GM12891 (cell line): Measurements from ENCODE around the gene THADA.

Experiments used
- PAX5 ChIP-seq: IDR thresholded peaks from 2 replicates; pipeline ENCODE4 v1.6.1; 2011; ENCODE audit warnings: low read length, moderate library complexity, mild to moderate bottlenecking; ENCODE audit not compliant: insufficient read depth, severe bottlenecking
- POLR2A ChIP-seq: IDR thresholded peaks from 2 replicates; pipeline ENCODE4 v1.6.1; 2011; ENCODE audit warnings: low read depth, low read length, control low read depth
- POLR2AphosphoS5 ChIP-seq: IDR thresholded peaks from 2 replicates; pipeline ENCODE4 v1.6.1; 2011; ENCODE audit warnings: low read depth, low read length, control low read depth
- POU2F2 ChIP-seq: IDR thresholded peaks from 2 replicates; pipeline ENCODE4 v1.6.1; 2011; ENCODE audit warnings: low read depth, mild to moderate bottlenecking, control low read depth, low read length, moderate library complexity
- SPI1 ChIP-seq: IDR thresholded peaks from 2 replicates; pipeline ENCODE4 v1.6.1; 2011; ENCODE audit warnings: low read depth, low read length, control low read depth
- TAF1 ChIP-seq: IDR thresholded peaks from 2 replicates; pipeline ENCODE4 v1.6.1; 2011; ENCODE audit warnings: low read depth, low read length, control low read depth

DNA sequence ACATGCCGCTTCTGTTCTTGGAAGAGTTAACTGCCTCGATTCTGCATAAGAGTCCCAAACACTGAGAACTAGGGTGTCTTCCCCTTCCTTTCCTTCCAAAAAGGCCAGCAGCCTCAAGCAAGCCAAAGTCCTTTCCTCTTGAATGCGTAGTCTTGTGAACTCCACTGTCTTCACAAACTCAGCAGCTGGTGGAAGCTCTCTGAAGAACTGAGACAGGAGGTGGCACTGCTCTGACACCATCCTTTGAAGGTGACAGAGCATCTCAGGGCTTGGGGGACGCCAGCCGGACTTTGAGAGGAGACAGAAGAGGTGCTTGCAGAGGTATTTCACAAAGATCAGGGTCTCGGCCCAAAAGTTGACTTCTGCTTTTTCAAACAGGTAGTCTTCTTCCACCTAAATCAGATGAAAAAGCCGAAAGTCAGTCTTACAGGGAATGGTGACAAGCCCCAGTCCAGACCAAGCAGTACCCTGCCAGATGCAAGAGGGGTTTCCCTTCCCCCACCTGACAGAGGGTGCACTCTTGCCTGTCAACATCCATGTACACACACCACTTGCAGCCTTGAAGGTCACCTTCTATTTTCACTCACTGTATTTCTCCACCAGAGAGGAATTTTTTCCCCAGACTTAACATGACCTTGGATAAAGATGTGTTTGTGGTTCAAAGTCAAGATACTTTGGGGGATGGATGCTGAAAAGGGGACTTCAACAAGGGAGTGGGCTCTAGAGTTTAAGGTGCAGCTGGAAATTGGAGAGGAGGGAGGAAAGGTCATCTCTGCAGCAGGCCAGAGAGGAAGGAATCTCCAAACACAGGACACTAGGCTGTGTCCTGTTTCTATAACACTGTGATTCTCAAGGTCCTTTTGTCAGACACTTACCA, 364.6 kb downstream of the THADA start:
- no peak for TF ChIP-seq POLR2AphosphoS5
- TF ChIP-seq POLR2A: no peak
- TF ChIP-seq TAF1: no peak
- TF ChIP-seq POU2F2: no peak
- TF ChIP-seq PAX5: no peak
- 0 out of 2 replicates have a peak, but pooled peaks have one; percentile 3 for TF ChIP-seq SPI1
